D721Med (cell line): ENCODE data around the gene TYK2.

ENCODE experiments used
- DNase-seq: peaks from one replicate; pipeline ENCODE4 v3.0.0; 2011; ENCODE audit warnings: low spot score; ENCODE audit not compliant: insufficient read length
- FAIRE-seq: peaks from 2 replicates; lab custom pipeline; 2011; peaks lifted over from hg19 to GRCh38; lab: Jason Lieb, UNC
- TF ChIP-seq, protein P1 (sequence below): IDR thresholded peaks from 2 replicates; pipeline ENCODE4 v1.5.1; 2012; ENCODE audit warnings: mild to moderate bottlenecking, control low read depth; ENCODE audit not compliant: insufficient read depth; ENCODE audit errors: missing control alignments

The TYK2 gene

DNA sequence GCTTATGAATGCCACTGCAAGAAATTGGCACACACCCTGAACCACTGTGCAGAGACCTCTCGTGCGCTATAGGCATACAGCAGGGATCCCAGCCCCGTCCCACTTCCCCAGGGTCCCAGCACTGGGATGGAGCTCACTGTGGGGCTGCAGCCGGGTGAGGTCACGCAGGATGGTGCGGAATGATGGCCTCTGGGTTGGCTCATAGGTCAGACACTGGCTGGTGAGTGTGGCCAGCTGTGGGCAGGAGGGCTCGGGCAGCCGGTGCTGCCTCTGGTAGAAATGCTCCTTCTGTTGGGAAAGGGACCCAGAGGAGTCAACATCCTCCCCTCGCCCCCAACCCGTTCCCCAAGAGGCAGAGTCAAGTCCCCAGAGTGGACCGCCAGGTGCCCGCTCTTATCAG lies 23.9 kb downstream of the TYK2 start:
- no peak for DNase-seq
- no peak for FAIRE-seq
- TF ChIP-seq, protein P1, sequence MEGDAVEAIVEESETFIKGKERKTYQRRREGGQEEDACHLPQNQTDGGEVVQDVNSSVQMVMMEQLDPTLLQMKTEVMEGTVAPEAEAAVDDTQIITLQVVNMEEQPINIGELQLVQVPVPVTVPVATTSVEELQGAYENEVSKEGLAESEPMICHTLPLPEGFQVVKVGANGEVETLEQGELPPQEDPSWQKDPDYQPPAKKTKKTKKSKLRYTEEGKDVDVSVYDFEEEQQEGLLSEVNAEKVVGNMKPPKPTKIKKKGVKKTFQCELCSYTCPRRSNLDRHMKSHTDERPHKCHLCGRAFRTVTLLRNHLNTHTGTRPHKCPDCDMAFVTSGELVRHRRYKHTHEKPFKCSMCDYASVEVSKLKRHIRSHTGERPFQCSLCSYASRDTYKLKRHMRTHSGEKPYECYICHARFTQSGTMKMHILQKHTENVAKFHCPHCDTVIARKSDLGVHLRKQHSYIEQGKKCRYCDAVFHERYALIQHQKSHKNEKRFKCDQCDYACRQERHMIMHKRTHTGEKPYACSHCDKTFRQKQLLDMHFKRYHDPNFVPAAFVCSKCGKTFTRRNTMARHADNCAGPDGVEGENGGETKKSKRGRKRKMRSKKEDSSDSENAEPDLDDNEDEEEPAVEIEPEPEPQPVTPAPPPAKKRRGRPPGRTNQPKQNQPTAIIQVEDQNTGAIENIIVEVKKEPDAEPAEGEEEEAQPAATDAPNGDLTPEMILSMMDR = no peak

DNA sequence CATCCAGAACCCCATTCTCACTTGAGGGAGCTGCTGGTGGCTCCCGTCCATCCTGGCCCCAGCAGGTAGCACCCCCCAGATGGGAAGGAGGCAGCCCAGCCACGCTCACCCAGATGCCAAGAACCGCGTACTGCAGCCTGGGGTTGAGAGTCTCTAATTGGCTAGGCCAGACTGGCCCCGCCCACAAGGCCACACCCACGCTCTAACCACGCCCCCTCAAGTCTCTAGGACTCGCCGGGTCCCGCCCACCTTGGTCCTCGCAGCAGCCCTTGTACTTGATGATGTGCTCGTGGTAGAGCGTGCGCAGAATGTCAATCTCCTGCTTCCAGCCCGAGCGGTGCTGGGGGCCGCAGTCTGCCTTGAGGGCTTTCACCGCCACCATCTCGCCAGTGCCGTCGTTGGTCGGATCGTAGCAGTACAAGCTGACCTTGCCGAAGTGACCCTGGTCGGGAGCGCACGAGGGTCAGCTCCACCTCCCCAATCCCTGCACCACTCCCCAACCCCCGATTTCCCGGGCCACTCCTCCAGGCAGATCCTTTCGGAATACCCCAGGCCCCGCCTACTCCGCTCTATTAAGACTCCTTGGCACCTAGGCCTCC lies 26.5 kb downstream of the TYK2 start:
- no peak for DNase-seq
- FAIRE-seq = no peak
- TF ChIP-seq, protein P1 = no peak

DNA sequence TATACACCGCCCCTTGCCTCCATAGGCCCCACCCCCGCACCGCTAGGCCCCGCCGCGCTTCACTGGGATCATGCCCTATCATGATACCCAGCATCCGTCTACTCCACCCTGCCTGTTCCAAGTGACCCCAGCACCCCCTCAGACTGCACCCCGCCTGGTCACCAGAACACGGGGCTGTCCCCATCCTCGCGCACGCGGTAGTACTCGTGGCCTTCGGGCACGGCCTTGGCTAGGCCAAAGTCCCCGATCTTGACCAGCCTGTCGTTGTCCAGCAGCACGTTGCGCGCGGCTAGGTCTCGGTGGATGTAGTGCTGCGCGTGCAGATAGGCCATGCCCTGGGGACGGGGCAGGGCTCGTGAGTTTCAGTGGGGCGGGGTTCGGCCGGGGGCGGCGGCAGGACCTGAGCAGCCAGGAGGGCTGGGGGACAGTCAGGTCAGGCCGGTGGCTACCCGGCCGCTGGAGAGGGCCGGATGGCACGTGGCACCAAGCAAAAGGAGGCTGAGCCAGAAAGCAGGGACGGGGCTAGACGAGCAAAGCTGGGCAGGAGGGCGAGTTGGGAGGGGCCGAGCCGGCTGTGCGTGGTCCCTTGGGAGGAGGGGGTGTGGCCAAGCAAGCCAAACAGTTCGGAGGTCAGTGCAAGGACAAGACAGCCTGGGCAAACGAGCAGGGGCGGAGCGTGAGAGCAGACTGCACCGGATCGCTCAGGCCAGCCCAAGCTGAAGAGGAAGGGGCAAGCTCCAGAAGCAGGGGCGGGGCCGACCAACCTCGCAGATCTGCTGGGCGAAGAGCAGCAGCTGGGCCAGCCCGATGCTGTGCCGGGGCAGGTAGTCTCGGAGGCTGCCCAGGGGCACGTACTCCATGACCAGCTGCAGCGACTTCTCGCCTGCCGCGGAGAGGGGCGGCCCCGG lies 27.4 kb downstream of the TYK2 start:
- FAIRE-seq = no peak
- no peak for DNase-seq

DNA sequence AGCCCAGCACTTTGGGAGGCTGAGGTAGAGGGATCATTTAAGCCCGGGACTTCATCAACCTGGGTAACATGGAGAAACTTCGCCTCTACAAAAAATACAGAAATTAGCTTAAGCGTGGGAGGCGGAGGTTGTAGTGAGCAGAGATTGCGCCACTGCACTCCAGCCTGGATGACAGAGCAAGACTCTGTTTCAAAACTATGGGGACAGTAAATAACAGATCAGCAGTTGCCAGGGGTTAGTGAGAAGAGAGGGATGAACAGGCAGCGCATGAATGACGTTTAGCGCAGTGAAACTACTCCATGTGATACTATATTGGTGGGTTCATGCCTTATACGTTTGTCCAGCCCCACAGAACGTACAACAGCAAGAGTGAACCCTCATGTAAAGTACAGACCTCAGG lies 33.9 kb downstream of the TYK2 start:
- TF ChIP-seq, protein P1 = no peak
- FAIRE-seq = no peak
- no peak for DNase-seq

More for the DNA sequence above, 27.4 kb downstream of the TYK2 start:
- TF ChIP-seq, protein P1 = no peak

DNA sequence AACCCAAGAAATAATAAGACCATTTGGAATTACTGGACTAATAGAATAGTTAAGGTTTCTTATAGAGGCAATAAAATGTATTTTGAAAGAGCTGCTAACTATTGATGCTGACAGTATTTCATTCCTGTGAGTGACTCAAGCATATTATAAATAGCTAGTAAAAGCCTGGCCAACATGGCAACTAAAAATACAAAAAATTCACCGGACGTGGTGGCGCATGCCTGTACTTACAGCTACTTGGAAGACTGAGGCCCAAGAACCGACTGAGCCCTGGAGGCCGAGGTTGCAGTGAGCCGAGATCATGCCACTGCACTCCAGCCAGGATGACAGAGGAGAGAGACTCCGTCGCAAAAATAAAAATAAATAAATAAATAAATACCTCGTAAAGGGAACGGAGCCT lies 35.6 kb downstream of the TYK2 start:
- TF ChIP-seq, protein P1 = no peak
- DNase-seq (no peak), FAIRE-seq (no peak)

DNA sequence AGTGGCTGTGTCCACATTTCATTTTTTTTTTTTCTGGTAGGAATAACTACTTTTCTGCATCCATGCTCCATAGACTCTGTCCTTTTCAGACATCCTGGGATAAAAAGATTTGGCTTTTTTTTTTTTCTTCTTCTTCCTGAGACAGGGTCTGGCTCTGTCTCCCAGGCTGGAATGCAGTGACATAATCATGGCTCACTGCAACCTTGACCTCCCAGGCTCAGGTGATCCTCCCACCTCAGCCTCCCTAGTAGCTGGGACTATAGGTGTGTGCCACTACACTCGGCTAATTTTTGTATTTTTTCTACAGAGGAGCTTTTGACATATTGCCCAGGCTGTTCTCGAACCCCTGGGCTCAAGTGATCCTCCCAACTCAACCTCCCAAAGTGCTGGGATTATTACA lies 36.9 kb downstream of the TYK2 start:
- DNase-seq (no peak), FAIRE-seq (no peak)

More for the DNA sequence above, 36.9 kb downstream of the TYK2 start:
- TF ChIP-seq, protein P1 = no peak
